Measurements from ENCODE around the gene KIAA1958. TPM values are rescaled to one million over a fixed set of nuclear protein-coding genes. Genes with fewer than 3 reads are reported as not detected.

Gene KIAA1958, protein sequence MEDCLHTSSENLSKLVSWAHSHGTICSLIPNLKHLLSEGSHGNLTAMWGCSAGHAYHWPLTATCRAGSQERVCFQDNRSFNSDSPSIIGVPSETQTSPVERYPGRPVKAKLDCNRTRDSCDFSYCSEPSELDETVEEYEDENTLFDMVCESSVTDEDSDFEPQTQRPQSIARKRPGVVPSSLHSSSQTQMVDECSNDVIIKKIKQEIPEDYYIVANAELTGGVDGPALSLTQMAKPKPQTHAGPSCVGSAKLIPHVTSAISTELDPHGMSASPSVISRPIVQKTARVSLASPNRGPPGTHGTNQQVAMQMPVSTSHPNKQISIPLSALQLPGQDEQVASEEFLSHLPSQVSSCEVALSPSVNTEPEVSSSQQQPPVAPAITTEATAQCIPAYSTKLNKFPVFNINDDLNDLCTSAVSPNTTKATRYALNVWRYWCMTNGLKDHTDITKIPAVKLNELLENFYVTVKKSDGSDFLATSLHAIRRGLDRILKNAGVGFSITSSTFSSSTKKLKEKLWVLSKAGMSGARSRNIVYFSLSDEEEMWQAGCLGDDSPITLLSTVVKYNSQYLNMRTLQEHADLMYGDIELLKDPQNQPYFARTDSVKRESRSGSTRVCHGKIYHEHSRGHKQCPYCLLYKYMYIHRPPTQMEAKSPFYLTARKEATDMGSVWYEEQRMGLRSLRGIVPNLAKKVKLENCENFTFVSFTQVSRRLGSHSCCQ
- 14.2 TPM for total RNA-seq
- long read RNA-seq, partial matches to known transcripts, result 4 of 13 reads
- long read RNA-seq, other reads (novel, unspliced or antisense), result 8 of 13 reads

DNA sequence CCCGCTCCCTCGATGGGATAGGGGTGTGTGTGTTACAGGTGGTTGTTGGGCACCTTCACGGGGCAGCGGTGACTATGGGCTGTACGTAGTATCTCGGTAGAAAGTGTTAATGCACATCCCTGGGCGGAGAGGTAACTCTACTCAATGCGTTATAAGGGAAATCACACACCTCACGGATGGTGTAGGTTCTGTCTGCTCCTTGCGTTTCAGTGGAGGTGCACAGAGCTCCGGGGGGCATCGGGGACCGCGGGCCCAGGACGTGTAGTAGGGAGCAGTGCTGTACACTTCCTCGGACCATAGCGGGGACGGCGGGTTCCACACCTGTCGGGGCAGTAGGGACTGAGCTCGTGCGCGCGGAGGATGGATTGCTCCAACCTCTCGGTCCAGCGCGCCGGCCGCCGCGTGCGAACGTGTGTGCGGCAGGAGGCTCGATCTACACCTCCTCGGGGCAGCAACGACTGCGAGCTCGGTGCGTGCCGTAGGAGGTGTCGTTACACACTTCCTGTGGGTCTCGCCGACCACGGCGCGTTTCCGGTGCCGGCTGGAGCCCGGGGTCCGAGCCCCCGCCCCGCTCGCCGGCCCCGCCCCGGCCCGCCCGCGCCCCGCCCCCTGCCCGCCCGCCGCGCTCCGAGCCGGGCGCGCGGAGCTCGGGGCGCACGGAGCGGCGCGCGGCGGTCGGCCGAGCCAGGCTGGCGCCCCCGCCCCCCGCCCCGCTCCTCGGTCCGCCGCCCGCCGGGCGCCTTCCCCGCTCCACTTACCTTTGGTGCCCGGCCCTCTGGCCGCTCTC lies at the start of gene KIAA1958:
Gene KIAA1958 (plus strand): TSS at position 607 of the 787 bp plus-strand sequence. CDS start 87,254 bp downstream, outside the sequence.
- DNase-seq (peak; percentile 94), ATAC-seq (peak; percentile 96)
- TF ChIP-seq, protein P1, sequence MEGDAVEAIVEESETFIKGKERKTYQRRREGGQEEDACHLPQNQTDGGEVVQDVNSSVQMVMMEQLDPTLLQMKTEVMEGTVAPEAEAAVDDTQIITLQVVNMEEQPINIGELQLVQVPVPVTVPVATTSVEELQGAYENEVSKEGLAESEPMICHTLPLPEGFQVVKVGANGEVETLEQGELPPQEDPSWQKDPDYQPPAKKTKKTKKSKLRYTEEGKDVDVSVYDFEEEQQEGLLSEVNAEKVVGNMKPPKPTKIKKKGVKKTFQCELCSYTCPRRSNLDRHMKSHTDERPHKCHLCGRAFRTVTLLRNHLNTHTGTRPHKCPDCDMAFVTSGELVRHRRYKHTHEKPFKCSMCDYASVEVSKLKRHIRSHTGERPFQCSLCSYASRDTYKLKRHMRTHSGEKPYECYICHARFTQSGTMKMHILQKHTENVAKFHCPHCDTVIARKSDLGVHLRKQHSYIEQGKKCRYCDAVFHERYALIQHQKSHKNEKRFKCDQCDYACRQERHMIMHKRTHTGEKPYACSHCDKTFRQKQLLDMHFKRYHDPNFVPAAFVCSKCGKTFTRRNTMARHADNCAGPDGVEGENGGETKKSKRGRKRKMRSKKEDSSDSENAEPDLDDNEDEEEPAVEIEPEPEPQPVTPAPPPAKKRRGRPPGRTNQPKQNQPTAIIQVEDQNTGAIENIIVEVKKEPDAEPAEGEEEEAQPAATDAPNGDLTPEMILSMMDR (IDR thresholded peaks at IDR 0.05), result no peak
- H3K4me3 ChIP-seq, result peak within 1 kb of the TSS; percentile 84
- peak within 1 kb of the TSS; percentile 73 for H3K27ac ChIP-seq
- H3K36me3 ChIP-seq, result no peaks in the 10 kb centered on the region
- H3K9me3 ChIP-seq, result no peaks in the 10 kb centered on the region
- H3K27me3 ChIP-seq, result no peaks in the 10 kb centered on the region
- peaks cover 4% of the 10 kb centered on the region for H3K4me1 ChIP-seq
- intact Hi-C loops (cut with DNase I), result no loop called here

DNA sequence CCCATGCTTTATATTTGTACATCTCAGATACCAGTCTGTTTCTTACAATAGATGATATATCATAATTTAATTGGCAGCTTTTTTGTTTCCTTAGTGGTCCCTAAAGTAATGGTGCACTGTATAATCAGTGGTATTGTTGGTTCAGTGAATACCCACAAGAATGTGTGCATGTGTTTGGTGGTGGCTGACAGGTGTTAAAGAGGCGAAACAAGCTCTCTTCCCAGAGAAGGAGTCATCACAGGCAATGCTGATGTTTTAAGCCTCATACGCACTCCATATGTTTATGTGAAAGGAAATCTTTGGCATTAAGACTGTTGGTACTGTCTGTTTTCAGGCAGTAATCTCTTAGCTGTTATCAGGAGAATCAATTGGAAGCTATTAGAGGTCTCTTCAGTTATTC lies 49.2 kb upstream of the KIAA1958 start:
- Histone ChIP-seq H3K27ac (no peak overlapping the region), H3K4me3 (no peak overlapping the region), H3K36me3 (peaks cover 5% of the 10 kb centered on the region), H3K27me3 (no peaks in the 10 kb centered on the region), H3K9me3 (no peaks in the 10 kb centered on the region), H3K4me1 (no peaks in the 10 kb centered on the region)
- intact Hi-C loops (cut with DNase I), result no loop called here
- TF ChIP-seq, protein P1 (IDR thresholded peaks at IDR 0.05), result no peak
- DNase-seq, result no peak
- no peak for ATAC-seq

- Histone ChIP-seq H3K4me1 (no peaks in the 10 kb centered on the region), H3K9me3 (no peaks in the 10 kb centered on the region), H3K27me3 (no peaks in the 10 kb centered on the region), H3K4me3 (no peak overlapping the region), H3K36me3 (peaks cover 5% of the 10 kb centered on the region), H3K27ac (no peak overlapping the region)
- DNase-seq (no peak), ATAC-seq (no peak)
- intact Hi-C loops (cut with DNase I), result no loop called here
- TF ChIP-seq, protein P1 (IDR thresholded peaks at IDR 0.05), result no peak
These were observed 47.5 kb upstream of the KIAA1958 start for GRCh38 chr9:112439171-112439570.

DNA sequence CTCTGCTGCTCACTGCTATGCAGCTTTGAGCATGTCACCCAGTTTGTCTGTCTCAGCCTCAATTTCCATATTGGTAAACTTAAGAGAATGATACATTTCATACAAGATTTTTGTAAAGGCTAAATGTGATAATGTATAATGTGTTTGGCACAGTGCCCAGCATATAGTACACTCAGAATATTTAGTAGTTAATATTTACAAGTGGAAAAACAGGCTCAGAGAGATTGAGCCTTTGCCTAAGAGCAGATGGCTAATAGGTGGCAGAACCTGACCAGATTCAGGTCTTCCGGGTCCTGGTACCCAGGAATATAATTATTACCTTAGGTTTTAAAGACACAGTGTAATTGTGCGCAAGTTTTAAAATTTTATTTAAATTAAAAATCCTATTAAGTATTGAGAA lies 46.8 kb upstream of the KIAA1958 start:
- intact Hi-C loops (cut with DNase I), result no loop called here
- peaks cover 5% of the 10 kb centered on the region for H3K36me3 ChIP-seq
- H3K9me3 ChIP-seq, result no peaks in the 10 kb centered on the region
- TF ChIP-seq, protein P1 (IDR thresholded peaks at IDR 0.05), result no peak
- DNase-seq (no peak), ATAC-seq (no peak)
- H3K4me1 ChIP-seq, result no peaks in the 10 kb centered on the region
- no peaks in the 10 kb centered on the region for H3K27me3 ChIP-seq
- H3K27ac ChIP-seq, result no peak overlapping the region
- no peak overlapping the region for H3K4me3 ChIP-seq

DNA sequence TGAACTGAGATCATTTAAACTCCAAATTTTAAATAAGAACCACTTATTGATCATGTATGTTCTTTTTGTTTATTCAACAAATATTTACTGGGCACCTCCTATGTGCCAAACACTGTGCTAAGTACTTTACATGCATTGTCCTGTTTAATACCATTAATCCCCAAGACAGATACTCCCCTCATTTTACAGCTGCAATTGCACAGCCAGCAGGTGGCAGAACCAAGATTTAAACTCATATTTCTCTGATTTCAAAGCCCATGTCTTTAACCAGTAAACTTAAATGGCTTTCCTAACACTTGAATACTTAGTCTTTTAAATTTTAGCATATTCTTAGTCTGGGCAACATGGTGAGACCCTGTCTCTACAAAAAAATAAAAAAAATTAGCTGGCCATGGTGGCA lies 43.4 kb upstream of the KIAA1958 start:
- no peak for ATAC-seq
- no peak for DNase-seq
- TF ChIP-seq, protein P1 (IDR thresholded peaks at IDR 0.05), result peak; percentile 47
- no peak overlapping the region for H3K27ac ChIP-seq
- H3K4me1 ChIP-seq, result no peaks in the 10 kb centered on the region
- no peak overlapping the region for H3K4me3 ChIP-seq
- H3K36me3 ChIP-seq, result peaks cover 11% of the 10 kb centered on the region
- no peaks in the 10 kb centered on the region for H3K27me3 ChIP-seq
- intact Hi-C loops (cut with DNase I), result no loop called here
- H3K9me3 ChIP-seq, result no peaks in the 10 kb centered on the region
